Stimulated activated CD4-positive, alpha-beta T cell treated with anti-CD3 and anti-CD28 coated beads, TNF-alpha, amount 100 ng/mL, for 24 hours (primary cell): ENCODE measurements around the gene HES3.

Source experiments
- DNase-seq, 3 experiments: peaks; one replicate each; pipeline ENCODE4 v3.0.0-alpha.2; 2020; ENCODE audit warnings: low read depth in 3 of 3

Gene HES3, protein sequence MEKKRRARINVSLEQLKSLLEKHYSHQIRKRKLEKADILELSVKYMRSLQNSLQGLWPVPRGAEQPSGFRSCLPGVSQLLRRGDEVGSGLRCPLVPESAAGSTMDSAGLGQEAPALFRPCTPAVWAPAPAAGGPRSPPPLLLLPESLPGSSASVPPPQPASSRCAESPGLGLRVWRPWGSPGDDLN

DNA sequence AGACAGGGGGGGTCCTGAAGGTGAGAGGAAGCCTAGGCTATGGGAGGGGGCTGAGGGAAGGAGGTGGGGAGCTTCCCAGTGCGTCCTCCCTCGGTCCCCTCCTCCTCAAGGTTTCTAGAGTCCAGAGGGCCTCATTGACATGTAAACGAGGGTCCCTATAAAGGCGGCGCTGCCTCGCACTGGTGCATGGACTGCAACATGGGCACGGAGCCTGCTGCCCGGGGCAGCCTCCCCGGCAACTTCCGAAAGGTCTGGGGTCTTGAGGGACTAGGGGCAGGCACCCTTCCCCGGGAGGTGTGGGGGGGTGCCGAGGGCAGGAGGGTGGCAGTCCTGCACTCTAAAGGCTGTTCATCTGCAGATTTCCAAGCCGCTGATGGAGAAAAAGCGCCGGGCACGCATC, at the start of gene HES3:
Gene HES3, plus strand, starts transcription at position 187 of the 400 bp plus-strand sequence. Its CDS starts 187 bp downstream, at position 374.
- no peak for DNase-seq

DNA sequence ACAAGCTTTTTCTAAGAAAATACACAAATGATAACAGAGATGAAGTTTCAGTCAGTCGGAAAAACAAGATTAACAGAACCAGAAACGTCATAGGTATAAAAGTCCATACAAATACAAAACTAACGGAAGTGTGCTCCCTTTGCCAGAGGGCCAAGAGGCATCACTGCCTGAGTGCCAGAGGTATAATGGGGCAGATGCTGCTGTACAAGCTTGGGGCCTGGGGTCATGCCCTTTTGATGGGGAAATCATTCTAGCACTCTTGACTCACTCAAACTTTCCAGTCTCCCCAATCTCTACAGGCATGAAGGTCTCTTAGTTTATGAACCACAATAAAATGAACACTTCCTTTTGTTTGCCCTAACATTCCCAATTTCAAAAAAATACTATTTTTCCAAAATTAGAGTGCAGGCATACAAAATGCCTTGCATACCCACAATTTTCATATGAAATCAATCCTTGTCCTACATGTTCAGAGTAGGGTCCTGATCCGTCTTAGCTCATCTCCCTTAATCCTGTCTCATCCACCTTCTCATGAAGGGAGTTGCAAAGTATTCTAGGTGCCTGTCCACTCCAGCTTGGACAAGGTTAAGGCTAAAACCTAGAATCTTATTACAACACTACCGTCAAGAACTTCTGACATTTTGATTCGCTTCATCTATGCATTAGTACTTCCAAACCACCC, 46.1 kb upstream of the HES3 start:
- no peak for DNase-seq

DNA sequence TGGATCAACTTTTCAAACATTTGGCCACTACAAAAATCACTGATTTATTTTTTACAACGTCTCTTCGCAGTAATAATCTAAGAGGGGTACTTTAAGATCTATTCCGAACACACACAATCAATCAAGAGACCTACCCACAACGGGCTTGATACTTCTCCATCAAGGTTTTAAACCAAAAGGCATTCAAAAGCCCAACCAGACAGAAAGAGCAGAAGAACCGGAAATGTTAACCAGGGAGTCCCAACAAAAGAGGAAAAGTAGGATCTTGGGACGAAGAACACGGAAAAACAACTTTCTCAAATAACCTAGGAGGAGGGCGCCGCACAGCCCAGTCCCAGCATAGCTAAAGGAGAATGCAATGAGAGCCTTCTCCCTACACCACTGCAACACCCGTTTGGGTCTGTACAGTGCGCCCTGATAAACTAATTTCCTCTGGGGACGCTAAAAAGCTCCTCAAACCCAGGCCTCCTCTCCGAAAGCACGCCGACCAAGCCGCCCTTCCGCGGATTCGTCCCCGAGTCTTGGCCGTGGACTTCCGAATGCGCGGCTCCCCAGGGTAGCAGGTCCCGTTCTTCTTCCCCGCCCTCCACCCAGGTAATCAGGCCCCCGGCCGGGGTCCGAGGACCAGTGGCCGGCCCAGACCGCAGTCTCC, 45.2 kb upstream of the HES3 start:
- no peak for DNase-seq

DNA sequence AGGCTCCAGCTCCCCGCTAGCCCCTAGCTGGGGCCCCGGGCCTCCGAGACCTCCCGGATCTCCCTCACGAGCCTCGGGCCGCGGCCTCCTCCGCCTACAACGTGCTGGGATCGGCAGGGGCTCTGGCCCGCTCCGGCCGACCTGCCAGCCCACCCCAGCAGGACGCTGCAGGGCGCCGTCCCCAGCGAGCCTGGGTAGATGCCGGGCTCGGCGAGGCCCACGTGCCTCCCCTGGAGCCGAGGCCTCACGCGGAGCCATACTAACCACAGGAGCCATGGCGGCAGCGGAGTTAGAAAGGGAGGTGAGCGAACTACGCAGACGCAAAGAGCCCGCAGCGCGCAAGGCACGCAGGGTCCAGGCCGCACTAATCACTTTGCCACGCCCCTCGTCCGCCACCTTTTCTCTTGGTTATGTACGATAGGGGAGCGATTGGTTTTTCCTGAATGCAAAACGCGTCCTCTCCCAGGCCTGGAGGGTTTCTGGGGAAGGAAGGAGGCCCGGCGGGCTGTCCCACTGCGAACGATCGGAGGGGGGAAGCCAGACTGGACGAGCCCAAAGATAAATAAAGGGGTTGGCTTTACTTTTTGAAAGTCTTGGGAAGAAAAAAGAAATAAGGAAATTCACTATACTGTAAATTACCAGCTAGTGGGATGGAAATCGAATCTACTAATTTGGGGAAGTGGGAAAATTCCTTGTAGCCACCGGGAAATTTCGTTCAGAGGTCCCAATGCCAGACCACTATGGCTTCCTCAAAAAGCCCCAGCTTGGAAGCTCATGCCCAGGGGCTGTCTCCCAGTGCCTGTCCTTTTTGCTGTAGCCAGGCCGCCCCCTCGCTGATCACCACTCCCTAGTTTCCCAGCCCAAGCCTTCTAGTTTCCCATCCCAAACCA, 44.4 kb upstream of the HES3 start, which contains the start of gene RPL22:
Gene RPL22, minus strand, starts transcription at position 298 of the 890 bp plus-strand sequence. Its CDS starts 22 bp downstream, at position 276.
- peak; percentile 96 to 98 (median 97) for DNase-seq

DNA sequence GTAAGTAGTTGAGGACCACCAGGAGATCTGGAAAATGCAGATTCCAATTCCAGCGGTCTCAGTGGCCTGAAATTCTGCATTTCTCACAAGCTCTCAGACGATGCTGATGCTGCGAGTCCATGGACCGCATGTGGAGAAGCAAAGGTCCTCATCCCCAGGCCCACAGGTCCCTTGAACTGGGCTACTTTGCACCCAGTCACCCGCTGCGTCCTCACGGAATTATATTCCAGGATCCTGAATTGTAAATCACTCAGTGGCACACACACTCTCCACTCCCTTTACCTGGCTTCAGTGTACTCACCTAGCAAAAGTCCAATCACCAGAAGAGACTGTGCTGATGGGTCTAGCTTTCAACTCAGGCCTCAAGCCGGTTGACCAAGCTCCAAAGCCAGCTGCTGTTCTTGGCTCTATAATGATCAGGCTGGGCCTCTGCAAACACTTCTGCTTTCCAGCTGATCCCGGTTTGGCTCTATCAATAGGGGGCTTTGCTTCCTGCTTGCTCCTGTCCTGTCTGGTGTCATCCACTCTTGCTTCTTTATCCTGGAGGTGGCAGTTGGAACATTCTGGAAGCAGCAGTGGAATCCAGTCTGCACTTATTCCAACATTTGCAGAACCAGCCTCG, 43.7 kb upstream of the HES3 start:
- no peak for DNase-seq

DNA sequence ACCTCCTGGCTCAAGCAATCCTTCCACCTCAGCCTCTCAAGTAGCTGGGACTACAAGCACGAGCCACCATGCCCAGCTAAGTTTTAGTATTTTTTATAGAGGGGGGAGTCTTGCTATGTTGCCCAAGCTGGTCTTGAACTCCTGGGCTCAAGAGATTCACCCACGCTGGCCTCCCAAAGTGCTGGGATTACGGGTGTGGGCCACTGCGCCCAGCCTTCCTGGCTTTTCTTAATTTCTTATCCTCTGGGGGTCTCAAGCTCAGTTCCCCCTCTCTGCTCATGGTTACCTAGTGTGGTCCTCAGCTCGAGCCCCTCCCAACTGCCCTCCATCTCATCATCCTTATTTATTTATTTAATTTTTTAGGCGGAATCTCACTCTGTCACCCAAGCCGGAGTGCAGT, 41.7 kb upstream of the HES3 start:
- no peak for DNase-seq

DNA sequence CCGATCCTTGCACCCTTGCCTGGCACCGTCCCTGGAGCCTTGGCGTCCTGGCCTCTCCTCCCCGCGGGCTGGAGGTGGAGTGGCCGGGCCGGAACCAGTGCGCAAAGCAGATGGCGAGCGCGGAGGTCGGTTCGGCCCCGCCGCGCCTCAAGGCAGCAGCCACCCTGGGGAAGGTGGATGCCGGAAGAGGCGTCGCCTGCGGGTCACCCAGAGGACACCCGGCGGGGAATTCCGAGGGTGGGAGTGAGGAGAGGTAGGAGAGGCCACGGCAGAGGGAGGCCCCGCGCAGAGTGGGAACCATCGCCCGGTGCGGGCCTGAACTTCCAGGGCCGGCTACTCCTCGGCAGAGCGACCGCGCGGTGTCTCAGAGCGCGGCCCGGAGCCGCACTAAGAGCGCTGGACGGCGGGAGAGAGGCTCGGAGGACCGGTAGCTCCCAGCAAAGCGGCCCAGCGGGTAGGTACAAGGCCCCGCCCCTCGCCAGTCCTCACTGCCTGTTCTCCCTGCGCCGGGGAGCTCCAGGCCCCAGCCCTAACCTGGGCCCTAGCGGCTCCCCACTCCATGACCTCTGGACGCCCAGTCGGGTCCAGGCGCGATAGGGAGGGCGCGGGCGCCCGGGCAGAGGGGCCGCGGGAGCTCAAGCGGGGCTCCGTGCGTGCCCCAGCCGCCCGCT, 38.0 kb upstream of the HES3 start, which contains the start of gene RNF207:
Gene RNF207, plus strand, starts transcription at position 271 of the 671 bp plus-strand sequence. CDS start 417 bp downstream, outside the sequence.
- peak; percentile 31 to 79 (median 48) for DNase-seq

DNA sequence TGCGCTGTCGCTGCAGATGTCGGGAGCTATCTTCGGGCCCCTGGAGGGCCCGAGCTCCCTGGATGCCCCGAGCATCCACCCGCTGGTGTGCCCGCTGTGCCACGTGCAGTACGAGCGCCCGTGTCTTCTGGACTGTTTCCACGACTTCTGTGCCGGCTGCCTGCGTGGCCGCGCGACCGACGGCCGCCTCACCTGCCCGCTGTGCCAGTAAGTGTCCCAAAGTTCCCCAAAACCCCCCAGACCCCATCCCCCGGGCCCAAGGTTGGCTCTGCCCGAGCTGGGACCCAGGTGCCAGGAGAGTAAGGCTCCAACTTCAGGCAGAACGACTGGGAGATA, 37.5 kb upstream of the HES3 start:
- no peak for DNase-seq

DNA sequence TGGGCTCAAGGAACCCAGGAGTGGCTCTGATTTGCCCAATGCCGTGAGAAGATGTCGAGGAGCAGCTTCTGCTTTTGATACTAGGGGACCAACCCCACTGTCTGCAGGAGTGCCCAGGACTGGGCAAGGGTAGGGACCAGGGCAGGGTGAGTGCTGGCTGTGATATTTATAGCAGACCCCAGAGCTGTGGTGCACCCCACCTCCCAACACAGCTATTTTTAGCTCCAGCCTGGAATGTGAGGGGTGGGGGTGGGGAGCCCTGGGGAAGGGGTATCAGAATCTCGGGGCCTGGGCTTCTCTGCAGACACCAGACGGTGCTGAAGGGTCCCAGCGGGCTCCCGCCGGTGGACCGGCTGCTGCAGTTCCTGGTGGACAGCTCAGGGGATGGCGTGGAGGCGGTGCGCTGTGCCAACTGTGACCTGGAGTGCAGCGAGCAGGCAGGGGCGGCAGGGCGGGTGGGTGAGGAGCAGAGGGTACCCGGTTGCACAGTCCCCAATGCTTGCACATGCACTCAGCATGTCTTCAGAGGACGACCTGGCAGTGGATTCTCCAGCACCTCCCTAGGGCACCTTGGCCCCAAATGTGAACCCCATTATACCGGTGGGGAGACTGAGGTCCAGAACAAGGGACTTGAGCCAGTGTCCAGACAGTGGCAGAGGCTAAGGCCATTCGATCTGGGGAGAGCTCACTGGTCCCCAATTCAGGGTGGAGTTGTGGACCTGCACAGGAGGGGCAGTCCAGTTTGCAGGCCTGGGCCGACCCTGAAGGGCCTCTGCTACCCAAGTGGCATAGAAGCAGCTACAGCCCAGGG, 36.7 kb upstream of the HES3 start:
- DNase-seq = no peak

DNA sequence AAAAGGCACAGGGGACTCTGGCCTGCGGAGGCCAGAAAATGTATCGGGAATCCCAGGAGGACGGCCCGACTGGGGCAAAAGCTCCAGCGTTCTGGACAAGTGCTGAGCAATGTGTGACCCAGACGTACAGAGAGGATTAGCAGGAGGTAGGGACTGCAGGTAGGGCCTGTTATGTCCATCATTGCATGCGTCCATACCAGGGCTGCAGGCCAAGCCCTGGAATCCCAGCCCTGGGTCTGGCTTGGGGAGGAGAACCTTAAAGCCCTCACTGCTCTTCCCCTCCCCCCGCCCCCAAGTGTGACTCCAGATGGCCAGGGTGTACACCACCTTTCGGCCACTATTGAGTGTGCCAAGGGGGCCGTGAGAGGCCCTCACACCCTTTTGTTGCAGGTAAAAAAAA, 36.1 kb upstream of the HES3 start:
- DNase-seq = no peak

DNA sequence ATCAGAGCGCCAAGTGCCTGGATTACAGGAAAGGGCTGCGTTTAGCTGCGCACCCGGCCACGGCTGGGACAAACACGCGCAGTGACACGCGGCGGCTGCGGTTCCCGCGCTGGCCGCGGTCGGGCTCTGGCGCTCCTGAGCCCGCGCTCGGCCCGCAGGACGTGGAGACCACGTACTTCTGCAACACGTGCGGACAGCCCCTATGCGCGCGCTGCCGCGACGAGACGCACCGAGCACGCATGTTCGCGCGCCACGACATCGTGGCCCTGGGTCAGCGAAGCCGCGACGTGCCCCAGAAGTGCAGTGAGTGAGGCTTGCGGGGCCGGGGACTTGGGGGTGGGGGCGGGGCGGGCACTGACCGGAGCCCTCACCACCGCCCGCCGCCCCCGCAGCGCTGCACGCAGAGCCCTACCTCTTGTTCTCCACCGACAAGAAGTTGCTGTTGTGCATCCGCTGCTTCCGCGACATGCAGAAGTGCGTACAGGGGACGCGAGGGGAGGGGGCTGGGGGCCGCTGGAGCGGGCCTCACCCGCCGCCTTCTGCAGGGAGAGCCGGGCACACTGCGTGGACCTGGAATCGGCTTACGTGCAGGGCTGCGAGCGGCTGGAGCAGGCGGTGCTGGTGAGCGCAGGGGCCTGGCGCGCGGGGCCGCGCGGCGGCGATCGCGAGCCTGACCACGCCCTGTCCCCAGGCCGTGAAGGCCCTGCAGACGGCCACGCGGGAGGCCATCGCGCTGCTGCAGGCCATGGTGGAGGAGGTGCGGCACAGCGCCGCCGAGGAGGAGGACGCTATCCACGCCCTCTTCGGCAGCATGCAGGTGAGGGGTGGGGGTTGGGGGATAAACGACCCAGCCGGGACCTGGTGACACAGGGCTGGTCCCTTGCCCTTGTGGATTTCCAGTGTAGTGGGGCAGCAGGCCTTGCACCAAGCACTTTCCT, 35.0 kb upstream of the HES3 start:
- peak in 1 of 3 experiments; percentile 31 for DNase-seq

DNA sequence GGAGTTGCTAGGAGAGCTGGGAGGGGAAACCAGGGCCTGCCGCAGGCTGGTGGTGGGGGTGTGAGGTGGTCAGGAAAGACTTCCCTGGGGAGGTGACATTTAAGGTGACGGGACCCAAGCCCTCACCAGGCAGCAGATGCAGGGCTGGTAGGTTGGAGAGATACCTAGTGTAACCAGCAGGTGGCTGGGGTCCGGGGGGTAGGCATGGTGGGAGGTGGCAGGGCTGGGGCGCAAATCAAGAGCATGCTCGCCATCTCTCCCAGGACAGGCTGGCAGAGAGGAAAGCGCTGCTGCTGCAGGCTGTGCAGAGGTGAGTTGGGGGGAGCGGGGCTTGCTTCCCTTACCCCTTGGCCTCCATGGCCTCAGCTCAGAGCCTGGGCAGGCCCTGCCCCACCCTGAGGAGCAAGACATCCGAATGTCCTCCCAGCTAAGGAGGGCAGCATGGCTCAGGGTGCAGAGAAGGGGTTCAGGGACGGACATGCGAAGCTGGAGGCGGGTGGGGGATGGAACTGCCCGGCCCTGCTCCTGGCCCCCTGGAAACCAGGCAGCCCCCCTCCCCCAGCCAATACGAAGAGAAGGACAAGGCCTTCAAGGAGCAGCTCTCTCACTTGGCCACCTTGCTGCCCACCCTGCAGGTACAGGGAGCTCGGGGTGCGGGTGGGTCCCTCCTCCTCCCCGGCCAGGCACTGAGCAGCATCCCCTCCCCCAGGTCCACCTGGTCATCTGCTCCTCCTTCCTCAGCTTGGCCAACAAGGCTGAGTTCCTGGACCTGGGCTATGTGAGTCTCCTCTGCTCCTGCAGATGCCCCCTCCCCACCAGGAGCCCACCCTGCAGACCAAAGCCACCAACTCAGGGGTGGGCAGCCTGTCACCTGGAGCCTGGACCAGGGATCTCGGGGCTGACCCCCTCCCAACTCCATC, 34.1 kb upstream of the HES3 start:
- no peak for DNase-seq

DNA sequence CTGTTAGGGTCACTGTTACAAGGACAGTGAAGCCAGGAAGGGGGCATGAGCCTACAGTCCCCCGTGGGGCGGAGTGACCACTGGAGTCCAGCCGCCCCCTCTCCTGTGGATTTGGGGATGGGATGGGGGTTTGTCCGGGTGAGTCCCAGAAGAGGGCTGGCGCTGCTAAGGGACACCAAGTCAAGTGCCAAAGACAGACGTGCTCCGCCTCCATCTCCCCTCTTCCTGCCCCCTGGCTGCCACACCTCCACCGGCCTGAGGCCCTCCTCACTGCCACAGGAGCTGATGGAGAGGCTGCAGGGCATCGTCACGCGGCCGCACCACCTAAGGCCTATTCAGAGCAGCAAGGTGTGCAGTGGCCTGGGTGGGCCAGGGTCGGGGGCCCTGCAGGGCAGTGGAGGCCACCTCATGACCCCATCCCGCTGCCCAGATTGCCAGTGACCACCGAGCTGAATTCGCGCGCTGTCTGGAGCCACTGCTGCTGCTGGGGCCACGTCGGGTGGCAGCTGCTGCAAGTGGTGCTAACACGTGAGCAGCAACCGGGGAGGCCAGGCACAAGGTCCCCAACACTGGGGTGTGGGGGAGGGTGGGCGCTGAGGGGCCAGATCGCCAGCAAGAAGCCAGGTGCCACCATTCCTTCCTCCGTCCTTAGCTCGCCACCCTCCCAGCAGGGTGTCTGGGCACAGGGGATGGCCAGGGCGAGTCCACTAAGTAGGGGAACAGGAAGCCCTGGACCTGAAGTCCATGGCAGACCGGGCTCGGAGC, 33.2 kb upstream of the HES3 start:
- no peak for DNase-seq

DNA sequence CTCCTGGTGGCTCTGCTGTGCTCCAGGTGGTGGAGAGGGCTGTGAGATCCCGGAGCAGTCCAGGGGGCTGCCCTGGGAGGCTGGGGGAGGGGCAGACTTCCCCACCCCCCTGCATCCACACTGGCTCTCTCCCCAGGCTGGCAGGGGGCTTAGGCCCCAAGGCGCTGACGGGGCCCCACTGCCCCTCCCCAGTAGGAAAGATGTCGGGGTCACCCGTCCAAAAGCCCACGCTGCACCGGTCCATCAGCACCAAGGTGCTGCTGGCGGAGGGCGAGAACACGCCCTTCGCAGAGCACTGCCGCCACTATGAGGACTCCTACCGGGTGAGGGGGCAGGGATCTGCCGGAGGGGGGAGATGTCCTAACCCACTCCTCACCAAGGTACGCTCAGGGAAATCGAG, 32.2 kb upstream of the HES3 start:
- no peak for DNase-seq

DNA sequence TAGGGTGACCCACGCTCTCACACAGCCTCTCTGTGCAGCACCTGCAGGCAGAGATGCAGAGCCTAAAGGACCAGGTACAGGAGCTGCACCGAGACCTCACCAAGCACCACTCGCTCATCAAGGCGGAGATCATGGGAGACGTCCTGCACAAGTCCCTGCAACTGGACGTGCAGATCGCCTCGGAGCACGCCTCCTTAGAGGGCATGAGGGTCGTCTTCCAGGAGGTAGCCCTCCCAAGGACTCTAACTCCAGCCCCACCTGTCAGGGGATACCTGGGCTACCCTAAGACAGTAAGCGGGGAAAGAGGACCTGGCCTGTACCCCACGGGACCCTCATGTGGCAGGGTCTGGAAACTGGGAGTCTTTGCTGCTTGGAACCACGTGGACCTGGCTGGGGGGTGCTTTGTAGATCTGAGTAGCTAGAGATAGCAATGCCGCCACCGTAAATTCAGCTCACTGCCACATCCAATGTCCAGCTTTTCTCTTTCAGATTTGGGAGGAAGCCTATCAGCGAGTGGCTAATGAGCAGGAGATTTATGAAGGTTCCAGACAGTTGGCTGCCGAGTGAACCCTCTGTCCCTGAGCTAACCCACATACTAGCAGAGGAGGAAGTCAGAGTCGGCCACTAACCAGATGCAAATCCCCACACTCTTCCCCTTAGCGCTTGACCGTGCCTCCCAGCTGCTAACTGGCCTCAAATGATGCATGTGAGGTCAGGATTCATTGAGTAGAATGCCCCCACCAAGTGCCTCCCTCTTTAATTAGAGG, 31.6 kb upstream of the HES3 start:
- no peak for DNase-seq
